Measurements from ENCODE around the gene SLC5A6.

Gene SLC5A6

DNA sequence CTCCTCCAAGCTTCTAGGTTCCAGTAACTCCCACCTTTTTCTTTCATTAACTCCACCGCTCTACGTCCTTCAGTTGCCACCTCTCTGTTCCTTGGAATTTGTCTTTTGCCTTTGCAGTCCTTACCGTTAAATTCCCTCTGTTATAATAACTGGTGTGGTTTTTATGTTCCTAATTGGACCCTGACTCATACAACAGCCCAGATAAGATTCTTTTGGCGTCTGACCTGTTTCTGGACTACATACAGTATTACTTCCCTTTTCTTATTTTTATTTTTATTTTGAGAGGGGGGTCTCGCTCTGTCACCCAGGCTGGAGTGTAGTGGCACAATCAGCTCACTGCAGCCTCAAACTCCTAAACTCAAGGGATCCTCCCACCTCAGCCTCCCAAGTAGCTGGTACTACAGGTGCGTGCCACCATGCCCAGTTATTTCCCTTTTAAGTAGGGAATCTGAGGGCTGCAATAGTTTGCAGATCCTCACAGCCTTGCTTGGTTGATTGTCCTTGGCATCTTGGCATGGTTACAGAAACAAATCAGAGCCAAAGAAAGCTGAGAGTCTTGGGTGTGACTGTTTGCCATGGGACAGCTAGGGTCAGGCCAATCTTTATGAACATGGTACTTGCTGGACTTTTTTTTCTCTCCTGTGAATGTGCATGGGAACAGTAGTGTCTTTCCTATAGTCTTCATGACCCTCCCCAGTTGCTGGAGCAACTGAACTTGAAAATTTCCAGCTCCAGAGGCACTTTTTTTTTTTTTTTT lies 41.3 kb downstream of the SLC5A6 start:
- DNase-seq, result no peak

DNA sequence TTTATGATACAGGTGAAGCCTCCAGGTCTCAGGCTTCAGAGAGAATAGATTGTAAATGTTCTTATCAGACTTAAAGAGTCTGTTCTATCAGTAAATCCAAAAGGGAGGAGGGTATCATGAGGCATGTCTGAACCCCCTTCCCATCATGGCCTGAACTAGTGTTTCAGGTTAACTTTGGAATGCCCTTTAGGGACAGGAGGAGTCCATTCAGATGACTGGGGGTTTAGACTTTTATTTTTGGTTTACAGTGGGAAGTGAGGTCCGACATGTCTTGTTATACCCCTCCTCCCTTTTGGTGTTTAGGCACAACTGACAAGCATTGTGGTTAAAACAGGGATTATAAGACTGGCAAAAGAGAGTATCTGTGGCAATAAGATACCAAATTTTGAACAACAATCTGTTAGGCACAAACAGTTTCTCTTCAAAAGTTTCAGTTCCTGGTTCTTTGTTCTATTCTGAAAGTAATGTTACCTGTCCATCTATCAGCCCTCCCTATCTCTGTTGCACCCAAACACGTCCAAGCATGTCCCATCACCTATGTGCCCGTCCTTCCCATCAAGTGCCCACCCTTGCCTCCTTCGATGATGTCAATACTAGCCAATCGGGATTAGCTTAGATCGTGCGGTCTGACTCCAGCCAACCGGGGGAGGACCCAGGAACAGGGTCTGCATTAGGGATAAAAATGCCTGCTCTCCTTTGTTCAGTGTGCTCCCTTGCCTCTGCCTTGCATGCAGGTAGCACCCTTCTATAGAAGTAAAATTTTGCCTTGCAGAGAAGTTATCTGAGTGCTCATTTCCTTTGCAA lies 46.9 kb downstream of the SLC5A6 start:
- no peak for DNase-seq

DNA sequence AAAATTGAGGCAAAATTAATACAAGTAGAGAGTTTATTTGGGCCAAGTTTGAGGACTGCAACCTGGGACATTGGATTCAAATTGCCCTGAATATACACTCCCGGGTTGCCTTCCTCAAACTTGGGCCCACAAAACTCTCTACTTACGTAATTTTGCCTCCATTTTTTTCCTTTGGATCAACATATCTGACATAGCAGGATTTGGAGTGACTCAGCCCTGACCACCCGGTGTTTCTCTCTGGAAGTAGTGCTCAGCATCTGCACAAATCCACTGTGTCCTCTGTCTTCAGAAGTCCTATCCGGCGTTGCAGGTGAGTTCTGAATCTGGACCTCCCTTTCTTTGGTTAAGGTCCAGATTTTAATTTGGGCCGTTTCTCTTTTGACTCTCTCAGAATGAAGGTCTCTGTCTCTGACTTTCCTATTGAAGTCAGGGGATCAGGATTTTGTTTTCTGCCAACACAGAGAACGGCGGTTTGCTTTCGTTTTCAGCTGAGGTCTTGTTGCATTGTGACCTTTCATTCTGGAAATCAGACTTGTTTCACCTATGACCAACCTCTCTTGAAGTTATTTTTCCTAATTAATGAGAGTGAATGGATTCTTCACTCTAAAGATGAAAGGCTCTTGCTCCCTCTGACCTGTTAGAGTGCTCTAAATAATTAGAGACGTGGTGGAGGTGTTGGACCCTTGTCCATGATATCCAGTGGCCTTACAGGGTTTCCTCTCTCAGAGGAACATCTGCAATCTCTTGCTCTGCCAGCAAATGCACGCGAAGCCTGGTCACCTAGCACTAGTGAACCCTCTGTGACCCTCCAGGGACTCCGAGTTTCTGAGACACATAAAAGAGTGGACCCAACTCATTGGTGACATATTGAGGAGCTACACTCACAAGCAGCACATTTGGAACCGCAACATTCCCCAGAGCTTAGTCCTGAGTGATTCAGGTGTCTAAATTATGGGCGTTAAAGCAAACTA lies 49.6 kb downstream of the SLC5A6 start:
- DNase-seq, result no peak

DNA sequence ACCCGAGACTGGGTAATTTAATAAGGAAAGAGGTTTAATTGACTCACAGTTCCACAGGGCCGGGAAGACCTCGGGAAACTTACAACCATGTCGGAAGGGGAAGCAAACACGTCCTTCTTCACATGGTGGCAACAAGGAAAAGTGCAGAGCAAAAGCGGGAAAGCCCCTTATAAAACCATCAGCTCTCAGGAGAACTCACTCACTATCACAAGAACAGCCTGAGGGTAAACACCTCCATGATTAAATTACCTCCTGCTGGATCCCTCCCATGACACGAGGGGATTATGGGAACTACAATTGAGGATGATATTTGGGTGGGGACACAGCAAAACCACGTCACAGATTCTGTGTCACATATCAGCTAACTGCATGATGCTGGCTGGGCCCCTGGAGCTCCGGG lies 51.9 kb downstream of the SLC5A6 start:
- no peak for DNase-seq

DNA sequence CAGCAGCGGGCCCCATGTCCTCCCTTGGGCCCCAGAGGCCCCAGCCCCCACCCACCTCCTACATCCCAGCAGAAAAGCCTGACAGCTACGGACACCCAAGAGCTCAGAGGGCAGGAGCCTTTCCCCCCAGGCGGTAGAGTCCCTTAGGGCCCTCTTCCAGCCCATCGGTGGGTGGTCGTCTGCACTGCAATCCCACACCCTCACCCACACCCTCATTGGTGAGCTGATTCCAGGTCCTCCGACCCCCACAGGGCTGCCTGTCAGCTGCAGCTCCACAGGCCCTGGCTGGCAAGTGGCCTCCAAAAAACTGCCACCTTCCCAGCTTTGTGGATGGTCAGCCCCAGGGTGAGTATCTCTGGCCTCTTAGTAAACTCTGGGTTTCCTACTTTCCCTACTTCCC lies 52.8 kb downstream of the SLC5A6 start:
- DNase-seq, result no peak

DNA sequence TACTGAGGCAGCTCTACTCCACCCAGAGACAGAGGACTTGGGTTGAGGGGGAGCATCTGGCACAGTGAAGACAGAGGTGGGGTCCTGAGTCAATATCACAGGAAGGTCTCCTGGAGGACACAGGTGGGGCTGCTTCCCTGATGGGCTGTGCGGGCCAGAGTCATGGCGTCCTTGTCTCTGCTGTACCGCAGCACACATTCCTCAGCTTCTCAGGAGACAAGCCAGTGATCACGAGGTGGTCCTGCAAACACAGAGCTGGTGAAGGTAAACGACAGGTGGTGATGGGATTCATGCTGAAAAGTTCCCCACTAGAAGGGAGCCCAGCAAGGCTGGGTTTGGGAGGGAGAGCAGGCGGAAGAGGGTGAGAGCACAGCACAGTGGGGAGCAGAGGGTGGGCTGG lies 53.6 kb downstream of the SLC5A6 start:
- no peak for DNase-seq

DNA sequence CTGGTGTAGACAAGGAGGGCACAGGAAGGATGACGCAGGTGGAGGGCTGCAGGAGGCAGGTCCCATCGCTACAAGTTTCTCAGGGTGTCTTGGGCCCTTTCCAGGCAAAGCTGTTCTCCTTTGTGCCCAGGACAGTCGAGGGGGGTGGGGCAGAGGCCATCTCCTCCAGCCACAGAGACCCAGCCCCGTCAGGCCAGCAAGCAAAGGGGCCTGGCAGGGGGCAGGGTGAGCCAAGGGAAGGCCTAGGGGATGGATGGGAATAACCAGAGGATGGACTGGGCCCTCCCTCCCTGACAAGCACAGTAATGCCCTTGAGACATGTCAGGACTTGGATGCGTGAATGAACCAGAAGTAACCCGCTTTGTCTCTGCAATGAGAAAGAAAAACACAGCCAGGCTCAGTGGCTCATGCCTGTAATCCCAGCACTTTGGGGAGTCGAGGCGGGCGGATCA lies 57.0 kb downstream of the SLC5A6 start:
- DNase-seq, result no peak

DNA sequence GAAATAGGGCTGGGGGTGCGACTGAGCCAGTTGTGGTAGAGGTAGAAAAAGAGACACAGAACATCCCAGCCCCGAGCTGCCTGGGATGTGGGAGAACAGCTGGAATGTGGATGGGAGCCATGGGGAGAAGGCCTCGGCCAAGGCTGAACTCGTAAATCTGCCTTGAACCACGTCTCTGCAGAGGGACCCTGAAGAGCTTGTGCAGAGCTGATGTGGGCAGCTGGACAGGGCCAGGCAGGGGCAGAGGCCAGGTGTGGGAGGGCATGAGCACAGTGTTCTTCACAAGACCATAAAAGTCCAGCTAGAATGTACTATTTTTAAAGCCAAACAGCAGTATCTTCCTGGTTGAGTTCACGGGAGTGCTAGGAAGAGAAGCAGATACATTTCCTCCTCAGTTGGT lies 57.6 kb downstream of the SLC5A6 start:
- DNase-seq, result no peak

DNA sequence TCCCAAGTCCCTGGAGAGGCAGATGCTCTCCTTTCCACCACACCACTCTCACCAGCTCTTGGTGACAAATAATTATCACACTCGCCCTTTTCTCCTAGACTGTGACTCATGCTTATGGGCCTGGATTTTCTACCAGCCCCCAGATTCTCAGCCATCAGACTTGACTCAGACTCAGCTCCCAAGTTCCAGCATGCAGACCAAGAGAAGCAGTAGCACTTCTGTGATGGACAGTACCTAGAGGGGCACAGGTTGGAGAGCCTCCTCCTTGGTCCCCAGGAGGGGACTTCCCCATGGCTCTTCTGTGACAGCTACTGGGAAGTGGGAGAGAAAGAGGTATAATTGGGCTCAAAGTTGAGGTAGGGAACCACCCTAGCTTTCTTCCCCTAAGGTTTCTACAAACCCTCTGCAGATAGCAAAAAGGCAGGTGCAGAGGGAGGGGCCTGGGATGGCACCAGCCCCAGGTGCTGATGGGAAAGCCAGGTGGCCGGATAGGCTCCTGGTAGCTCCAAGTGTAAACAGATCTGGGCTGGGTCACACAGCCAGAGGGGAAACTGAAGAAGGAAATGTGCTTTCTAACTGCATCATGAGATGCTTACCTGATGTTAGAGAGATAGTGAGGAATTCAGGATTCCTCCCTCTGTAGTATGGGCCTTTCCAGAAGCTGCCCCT lies 59.1 kb downstream of the SLC5A6 start:
- no peak for DNase-seq

DNA sequence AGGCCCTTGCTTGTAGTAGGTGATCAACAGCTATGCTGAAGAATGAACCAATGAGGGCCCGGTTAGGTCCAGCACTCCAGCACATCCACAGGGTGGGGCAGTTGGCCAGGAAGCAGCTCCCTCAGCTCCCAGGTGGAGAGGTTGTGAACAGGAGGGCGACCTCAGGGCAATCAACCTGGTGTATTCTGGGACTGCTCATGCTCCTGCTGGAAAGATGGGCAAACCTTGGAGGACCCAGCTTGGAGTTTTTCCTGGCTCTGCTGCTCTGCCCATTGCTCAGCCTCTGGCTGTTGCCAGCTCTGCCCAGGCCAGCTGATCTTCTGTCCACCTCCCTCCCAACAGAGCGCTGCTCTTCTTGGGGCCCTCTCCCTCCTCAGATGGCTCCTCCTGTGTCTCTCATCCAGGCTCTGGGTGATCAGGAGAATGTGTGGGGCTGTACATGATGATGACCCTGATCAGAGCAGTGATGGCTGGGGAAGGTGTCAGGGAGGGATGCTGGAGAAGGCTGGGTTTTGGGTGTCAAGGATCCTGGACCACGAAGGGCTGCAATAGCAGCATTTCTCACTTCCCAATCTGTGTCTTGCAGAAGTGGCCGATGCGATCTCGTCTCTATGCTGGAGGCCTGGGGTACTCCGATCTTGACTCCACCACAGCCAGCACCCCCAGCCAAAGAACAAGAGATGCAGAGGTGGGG lies 59.8 kb downstream of the SLC5A6 start:
- no peak for DNase-seq

DNA sequence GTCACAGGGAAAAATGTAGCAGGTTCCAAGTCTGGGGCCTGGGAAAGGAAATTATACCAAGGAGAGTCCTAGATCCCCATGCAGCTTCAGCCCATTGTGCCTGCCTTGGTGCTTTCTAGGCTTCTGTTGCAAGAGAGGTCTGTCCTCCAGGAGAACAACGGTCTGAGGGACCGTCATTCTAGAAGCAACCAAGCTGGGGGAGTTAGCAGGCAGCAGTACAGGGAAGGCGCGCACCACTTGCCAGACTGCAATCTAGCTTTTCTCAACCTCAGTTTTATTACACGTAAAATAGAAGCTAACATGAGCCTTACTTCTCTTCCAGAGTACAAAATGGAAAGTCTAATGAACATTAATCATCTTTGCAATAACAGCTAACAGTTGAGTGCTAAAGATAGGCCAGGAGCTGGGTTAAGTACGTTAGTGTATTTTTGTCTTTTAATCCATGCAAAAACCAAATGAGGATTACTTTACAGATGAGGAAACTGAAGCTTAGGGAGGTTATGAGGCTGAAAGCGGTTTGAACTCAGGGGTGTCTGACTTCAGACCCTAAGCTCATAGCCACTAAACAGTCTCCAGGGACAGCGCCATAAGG lies 61.3 kb downstream of the SLC5A6 start:
- no peak for DNase-seq

Data from NCI-H446 (cell line).